ENCODE results near the gene FYCO1.

GRCh38 chr3:46007280-46007679, 11.7 kb upstream of the FYCO1 start:
- TF ChIP-seq POLR2A (IDR thresholded peaks at IDR 0.05) (no peak), CTCF (IDR thresholded peaks at IDR 0.05) (no peak)

All from Peyer's patch (tissue), 4 donors.